ENCODE data around the gene SOX18. TPM values are rescaled to one million over a fixed set of nuclear protein-coding genes. Genes with fewer than 3 reads are reported as not detected.

The SOX18 gene
- total and polyA plus RNA-seq, 2 of the 13 experiments (the other 11 are each of a cell fraction or from before 2014, with no cell fraction given): 1.6 to 1.9 TPM

- no peak for TF ChIP-seq YY1 (IDR thresholded peaks at IDR 0.05; ENCODE audit: insufficient read depth, insufficient replicate concordance, low read depth, low read length)
- TF ChIP-seq ETV6 (CRISPR knock-in tag; conservative IDR thresholded peaks at IDR 0.05): no peak
- no peak for TF ChIP-seq KAT2B (IDR thresholded peaks at IDR 0.05; ENCODE audit: borderline replicate concordance, low read depth, low read length)
- no peak for TF ChIP-seq ZNF784 (CRISPR knock-in tag; IDR thresholded peaks at IDR 0.05; ENCODE audit: borderline replicate concordance)
- TF ChIP-seq SMAD3 (CRISPR knock-in tag; IDR thresholded peaks at IDR 0.05): no peak
- 0 out of 2 replicates have a peak, but pooled peaks have one; percentile 5 for TF ChIP-seq CREB1 (IDR thresholded peaks at IDR 0.05)
- no peak for TF ChIP-seq CREB1 (CRISPR knock-in tag; IDR thresholded peaks at IDR 0.05)
- TF ChIP-seq BCL3 (CRISPR knock-in tag; IDR thresholded peaks at IDR 0.05): no peak
- TF ChIP-seq ZNF724P (CRISPR knock-in tag; IDR thresholded peaks at IDR 0.05; ENCODE audit: borderline replicate concordance): no peak
- TF ChIP-seq ZNF790 (CRISPR knock-in tag; IDR thresholded peaks at IDR 0.05; ENCODE audit: borderline replicate concordance): no peak
- TF ChIP-seq ZNF703 (CRISPR knock-in tag; IDR thresholded peaks at IDR 0.05; ENCODE audit: borderline replicate concordance): 0 out of 2 replicates have a peak, but pooled peaks have one; percentile 22
- no peak for TF ChIP-seq TMF1 (CRISPR knock-in tag; IDR thresholded peaks at IDR 0.05; ENCODE audit: low read depth)
- TF ChIP-seq MLX (CRISPR knock-in tag; IDR thresholded peaks at IDR 0.05): no peak
- no peak for TF ChIP-seq RBM22 (optimal IDR thresholded peaks at IDR 0.05; ENCODE audit: low read length)
- TF ChIP-seq HDAC1 (CRISPR knock-in tag; IDR thresholded peaks at IDR 0.05): peak; percentile 54; the same call in 1 of the 2 replicates
- TF ChIP-seq ZBTB8A (CRISPR knock-in tag; IDR thresholded peaks at IDR 0.05; ENCODE audit: borderline replicate concordance, low read depth): no peak
- TF ChIP-seq MAFF (IDR thresholded peaks at IDR 0.05; ENCODE audit: low read depth, low read length): no peak
- TF ChIP-seq EP300 (IDR thresholded peaks at IDR 0.05; ENCODE audit: low read depth in 2 of 2, low read length in 2 of 2): no peak; a peak in 1 of 4 replicates
- TF ChIP-seq EP300 (CRISPR knock-in tag; IDR thresholded peaks at IDR 0.05; ENCODE audit: borderline replicate concordance): no peak
- no peak for TF ChIP-seq CEBPZ (IDR thresholded peaks at IDR 0.05; ENCODE audit: low read length)
- TF ChIP-seq ZUFSP (CRISPR knock-in tag; IDR thresholded peaks at IDR 0.05; ENCODE audit: borderline replicate concordance): no peak
Measured at GRCh38 chr20:64064145-64064698, 14.8 kb upstream of the SOX18 start (continued).

Measured in HepG2 (cell line).